ENCODE results near the gene CT45A5.
"Not testable (repeated sequence)": the region's sequence is repeated elsewhere in the genome, so short reads cannot be mapped to it uniquely, and the experiment has no call there.

DNA sequence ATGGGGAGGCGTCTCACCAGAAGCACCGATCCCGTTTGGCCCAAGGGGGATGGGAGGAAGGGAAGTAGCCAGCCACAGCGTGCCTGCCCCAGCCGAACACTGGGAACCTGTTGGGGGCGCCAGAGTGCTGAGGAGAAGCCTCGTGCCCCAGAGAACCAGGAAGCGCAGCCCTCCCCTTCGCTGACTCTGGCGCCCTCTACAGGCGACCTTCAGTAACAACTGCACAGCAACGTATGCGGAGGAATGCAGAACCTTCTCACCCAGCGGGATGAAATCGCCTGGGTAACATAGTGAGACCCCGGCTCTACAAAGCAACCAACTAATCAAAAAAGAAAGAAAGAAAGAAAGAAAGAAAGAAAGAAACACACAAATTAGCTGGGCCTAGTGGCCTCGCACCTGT, 17.2 kb downstream of the CT45A5 start, which contains the start of gene CT45A3:
- not testable (repeated sequence) for TF ChIP-seq CTCF (IDR thresholded peaks at IDR 0.05; ENCODE audit: borderline replicate concordance, extremely low read depth, low read length, poor library complexity, severe bottlenecking); EZH2 (IDR thresholded peaks at IDR 0.05; ENCODE audit: borderline replicate concordance, low read depth, low read length, severe bottlenecking)
